Effector CD4-positive, alpha-beta T cell (primary cell): ENCODE measurements around the gene EXOC7.
A peak's percentile ranks its signal among the peaks of the same experiment; 100 is the strongest.

Experiments used
- DNase-seq: peaks from one replicate; pipeline ENCODE4 v3.0.0-alpha.2; 2020
- total RNA-seq: gene quantifications from one replicate; lab custom pipeline; 2026; lab: John Stamatoyannopoulos, UW

EXOC7 gene
- 132 reads per million, percentile 87 among the genes with 10 or more reads in this experiment for total RNA-seq

GRCh38 chr17:76103274-76104139 lies at the start of gene EXOC7:
TSS of gene EXOC7 (minus strand) at chr17:76103787. CDS start at chr17:76103692, 95 bp downstream.
- peak; percentile 86 for DNase-seq

DNA sequence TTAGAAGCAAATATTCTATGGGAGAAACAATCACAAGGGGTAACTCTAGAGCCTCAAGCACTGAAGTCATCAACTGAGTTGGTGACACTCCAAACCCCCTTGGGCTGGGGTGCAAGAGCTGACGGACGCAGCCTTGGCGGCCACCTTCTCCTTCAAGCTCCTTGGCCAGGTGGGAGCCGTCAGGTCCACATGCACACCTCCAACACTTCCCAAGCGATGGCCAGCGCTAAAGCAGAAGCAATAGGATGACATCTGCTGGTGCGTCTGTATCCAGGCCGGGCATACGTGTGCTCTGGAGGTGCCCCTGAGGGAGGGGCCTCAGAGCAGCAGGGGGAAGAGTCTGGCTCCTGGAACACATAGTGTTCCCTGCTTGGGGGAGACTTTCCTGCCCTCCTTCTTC lies 49.6 kb upstream of the EXOC7 start:
- DNase-seq, result no peak

GRCh38 chr17:76152591-76152990 lies 49.0 kb upstream of the EXOC7 start:
- no peak for DNase-seq

GRCh38 chr17:76151896-76152454 lies 48.4 kb upstream of the EXOC7 start:
- DNase-seq, result peak; percentile 22

- no peak for DNase-seq
Observed at GRCh38 chr17:76150712-76151622, 47.4 kb upstream of the EXOC7 start.

DNA sequence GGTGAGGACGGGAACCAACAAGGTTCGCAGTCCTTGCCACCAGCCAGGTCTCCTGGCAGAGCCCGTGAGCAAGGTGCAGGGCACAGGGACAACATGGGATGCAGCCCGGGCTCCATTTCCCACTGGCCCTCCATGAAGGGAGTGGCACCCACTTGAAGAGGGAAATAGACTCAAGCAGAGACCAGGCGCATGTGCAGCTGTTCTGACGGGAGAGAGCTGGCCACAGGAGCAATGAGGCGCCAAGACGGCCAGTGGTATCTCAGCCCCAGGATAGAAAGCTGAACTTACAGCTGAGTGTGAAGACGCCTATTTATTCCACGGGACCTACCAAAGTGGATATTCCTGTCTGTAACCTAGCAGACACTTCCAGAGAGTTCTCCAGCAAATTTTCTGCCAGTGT lies 45.6 kb upstream of the EXOC7 start:
- no peak for DNase-seq

DNA sequence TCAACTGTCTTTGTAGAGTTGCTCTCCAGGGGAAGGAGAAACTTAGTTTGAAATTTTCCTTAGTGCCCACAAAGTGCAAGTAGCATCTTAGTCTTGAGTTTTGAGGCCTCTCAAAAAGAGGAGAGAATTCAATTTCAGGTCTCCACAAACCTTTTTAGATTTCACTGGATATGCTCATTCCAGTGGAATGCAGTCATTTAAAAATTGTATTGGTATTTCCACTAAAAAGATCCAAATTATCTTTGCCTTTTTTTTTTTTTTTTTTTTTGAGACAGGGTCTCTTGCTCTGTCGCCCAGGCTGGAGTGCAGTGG lies 44.4 kb upstream of the EXOC7 start:
- no peak for DNase-seq

DNA sequence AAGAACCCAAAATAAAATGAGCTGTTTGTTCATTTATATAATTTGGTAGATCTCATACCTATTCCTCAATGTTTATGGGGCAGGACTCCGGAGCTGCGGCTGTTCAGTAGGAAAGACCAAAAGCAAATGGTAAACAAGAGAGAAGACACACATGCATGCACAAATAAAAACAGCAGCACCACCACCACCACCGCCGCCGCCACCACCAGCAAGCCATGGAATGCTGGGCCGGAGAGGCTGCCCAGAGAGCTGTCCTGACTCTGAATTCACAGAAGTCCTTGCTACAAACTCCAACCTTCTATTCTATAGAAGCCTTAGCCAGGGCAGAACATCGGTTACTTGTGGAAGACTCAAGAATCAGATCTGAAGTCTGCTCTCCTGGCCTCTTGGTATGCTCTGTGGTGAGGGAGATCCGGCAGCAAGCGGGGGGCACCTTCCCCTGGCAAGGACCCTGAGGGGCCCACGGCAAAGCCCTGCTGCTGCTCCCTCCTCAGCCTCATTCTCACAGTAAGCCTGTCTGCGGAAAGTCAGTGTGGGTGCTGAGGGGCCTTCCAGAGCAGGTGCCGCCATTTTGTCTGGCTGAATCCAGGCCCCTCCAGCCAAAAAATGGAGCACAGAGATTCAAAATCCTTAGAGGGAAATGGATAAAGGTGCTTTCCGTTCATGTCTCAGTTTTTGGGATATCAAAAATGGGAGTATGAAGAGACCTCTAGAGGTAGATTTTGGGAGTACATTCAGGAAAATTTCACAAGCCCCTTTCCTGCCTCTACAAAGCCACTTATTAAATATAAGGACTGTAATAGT lies 43.8 kb upstream of the EXOC7 start:
- DNase-seq, result no peak

GRCh38 chr17:76146053-76146851 lies 42.7 kb upstream of the EXOC7 start:
- no peak for DNase-seq

GRCh38 chr17:76145231-76146052 lies 41.9 kb upstream of the EXOC7 start:
- peak; percentile 49 for DNase-seq

DNA sequence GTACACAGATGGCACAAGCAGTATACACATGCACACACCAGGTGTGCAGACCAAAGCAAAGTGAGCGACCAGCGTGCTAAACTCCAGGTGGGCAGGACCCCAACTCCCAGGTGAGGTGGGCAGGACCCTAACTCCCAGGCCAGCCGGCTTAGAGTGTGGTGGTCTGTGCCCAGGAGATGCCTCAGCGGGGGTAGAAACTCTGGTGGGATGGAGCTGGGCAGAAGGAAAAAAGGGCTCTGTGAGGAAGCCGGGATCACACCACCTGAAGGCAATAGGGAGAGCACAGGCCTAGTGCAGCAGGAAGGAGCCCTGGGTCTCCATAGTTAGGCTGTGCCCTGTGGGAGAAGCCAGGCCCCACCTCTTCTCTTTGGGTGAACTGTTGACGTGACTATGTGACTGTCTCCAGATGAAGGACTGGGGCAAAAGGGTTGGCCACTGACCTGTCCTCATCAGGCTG lies 39.0 kb upstream of the EXOC7 start:
- no peak for DNase-seq

DNA sequence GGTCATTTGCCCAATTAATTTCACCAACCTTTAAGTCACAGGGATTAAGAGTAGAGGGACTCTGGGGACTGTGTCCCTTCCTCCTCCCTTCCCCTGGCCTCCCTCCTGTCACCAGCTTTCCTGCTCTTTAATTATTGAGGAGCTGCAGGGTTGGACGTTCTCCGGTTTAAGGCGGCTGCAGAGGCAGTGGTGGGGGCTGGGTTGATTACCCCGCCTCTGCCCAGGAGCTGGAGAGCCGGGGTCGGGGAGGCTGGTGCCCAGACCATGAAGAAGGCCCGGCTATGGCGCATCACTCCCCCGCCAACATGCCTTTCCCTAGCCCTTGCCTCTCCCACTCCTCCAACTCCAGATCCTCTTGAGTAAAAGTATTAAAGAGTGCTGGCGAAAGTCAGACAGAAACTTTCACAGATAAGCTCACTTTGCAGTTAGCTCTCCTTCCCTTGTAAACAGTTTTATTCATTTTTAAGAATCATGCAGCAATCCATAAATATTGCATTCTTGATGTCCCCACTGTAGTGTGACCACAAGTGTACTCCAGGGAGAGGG lies 38.5 kb upstream of the EXOC7 start:
- DNase-seq, result no peak

DNA sequence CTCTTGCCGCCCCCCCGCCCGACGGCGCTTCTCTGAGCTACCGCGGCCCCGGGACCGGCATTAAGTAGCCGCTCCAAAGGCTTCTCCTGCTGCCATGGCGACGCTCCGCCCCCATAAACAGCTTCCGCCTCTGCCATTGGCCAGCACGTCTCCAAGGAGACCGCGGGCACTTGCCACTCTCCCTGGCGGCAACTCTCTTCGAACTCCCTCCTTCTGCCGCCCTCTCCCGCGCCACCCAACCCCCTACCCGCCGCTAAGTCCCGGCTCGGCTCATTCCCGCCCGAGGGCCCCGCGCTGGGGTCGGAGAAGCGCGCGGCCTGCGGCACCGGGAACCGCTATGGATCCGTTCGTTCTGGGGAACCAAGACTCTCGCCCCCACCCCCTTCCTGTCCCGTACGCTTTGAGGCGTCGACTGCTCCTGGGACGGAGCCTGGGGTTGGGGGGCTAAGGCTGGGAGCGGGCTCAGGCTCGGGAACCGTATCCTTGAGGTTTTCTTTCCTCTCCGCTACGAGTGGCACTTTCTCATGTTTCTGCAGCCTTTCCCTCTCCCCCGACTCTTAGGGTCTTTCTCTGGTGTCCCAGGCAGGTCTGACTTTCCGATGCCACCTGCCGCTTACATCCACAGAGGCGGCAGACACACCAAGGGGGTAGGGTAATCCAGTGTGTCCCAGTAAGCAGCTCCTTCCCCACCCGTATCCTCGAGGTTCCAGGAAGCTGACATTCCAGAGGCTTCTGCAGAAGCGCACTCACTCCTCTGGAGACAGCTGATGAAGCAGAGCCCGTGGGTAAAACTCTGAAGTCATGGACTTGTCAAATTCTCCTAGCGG lies 37.8 kb upstream of the EXOC7 start, which contains the start of gene FOXJ1:
Gene FOXJ1 (minus strand): TSS at position 34 of the 827 bp plus-strand sequence. CDS start 850 bp downstream, outside the sequence.
- peak; percentile 86 for DNase-seq

- DNase-seq, result no peak
Observed at GRCh38 chr17:76140661-76141211, 37.1 kb upstream of the EXOC7 start.

DNA sequence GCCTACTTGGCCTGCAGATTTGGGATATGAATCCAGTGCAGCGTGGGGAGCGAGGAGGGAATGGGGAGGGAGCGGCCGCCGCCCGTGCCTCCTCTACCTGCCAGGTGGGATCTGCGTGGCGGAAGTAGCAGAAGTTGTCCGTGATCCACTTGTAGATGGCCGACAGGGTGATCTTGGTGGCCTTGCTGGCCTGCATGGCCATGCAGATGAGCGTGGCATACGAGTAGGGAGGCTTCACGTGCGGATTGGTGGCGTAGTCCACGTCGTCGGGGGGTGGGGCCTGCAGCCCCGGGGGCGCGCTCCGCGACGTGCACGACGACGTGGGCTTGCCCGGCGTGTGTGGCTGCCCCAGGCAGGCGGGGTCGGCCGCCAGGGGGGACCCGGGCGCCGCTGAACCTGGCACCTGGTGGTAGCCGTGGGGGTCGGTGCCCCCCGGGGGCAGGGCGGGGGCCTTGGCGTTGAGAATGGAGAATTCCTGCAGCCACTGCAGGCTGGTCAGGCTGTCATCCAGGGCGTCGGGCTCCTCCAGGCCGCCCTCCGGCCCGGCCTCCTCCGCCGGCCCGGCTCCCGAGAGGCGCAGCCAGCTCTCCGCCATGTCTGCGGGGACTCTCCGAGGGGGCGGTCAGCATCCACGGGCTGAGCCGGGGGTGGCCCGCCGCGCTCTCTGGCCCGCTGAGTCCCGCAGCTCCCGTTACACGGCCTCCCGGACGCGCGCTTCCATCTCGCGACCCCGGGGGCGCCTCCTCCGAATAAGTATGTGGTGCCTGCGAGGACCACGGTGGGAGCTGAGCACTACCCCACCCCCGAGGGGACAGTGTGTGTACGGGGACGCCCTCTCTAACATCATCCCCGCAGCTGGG lies 36.4 kb upstream of the EXOC7 start:
- DNase-seq, result no peak

GRCh38 chr17:76138896-76139752 lies 35.5 kb upstream of the EXOC7 start:
- no peak for DNase-seq
